Femur (tissue), 1 donor: ENCODE results near the gene TMPRSS4.

Experiments
- DNase-seq: peaks from one replicate; pipeline ENCODE4 v3.0.0-alpha.2; 2017

The TMPRSS4 gene

DNA sequence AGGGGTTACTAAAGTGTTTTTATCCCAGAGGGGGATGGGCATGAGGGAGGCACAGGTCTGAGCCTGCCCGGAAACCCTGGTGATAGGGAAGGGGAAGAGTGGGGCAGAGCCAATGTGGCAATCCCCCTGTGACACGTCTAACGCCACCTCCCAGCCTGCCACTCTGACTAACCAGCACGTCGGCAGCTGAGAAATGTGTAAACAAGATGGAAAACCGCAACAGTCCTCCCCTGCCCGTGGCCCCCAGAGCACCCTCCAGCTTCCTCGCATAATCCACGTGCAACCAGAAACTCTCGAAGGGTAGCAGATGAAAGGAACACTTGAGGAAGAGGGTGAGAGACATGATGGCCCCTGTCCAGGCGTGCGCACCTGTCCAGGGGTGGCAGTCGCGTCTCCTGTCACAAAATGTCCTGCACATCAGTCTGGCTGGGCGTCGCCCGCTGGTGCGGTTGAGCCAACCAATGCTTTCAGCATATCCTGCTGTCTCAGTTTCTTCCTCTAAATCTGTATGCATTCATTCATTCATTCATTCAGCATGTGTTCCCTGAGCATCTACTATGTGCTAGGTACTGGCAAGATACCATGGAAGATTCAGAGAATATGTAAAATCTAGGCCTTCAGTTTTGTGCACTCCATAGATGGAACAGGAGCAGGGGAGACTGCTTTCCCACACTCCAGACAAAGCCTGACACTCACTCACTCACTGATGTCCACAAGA is 4.5 kb downstream of the TMPRSS4 start:
- DNase-seq: peak; percentile 35

- no peak for DNase-seq
Measured at GRCh38 chr11:118082880-118083552, 6.1 kb downstream of the TMPRSS4 start.

- DNase-seq: no peak
Measured at GRCh38 chr11:118084247-118084646, 7.4 kb downstream of the TMPRSS4 start.

GRCh38 chr11:118084656-118085055 is 7.8 kb downstream of the TMPRSS4 start:
- no peak for DNase-seq

DNA sequence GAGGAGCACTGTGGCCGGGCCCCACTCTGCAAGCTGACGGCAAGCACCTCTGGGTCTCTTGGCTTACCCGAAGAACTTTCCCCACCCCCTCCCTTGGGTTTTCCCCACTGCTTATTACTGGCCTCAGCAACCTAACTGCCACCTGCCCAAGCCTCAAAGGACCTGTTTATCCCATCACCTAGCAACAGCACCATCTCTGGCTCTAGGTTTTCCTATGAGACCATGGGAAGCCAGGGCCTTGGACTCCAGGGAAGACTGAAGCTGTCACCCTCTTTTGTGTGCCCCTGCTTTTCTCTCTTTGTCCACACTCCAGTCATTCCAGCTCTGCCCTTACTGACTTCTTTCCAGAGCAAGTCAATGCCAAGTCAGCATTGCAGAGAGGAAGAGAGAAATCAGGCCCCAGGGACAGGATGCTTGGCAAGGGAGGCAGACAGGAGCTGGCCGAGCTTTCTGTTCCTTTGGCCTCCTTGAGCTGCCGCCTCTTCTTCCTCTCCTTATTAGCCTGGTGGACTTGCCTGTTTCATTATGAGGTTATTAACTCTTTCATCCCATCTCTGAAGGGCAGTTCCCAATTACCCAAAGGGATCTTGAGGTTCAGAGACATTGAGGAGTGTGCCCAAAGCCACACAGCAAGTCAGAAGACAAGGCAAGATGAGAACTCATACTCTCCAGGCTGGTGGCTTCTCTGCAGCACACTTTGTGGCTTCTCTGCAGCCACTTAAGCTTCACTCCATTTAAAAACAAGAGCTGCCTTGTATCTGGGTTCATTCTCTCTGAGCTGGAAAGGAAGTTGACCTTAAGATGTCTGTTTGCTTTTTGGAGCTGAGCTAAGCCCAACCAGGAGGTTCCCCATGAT is 10.3 kb downstream of the TMPRSS4 start, which contains the start of gene SMIM35:
Gene SMIM35, minus strand, starts transcription at position 51 of the 856 bp plus-strand sequence. CDS start 206 bp downstream, outside the sequence.
- DNase-seq: no peak

- DNase-seq: no peak
Measured at GRCh38 chr11:118087931-118088330, 11.1 kb downstream of the TMPRSS4 start.

GRCh38 chr11:118088531-118088930 is 11.7 kb downstream of the TMPRSS4 start:
- peak; percentile 46 for DNase-seq

- no peak for DNase-seq
Measured at GRCh38 chr11:118090545-118091162, 13.8 kb downstream of the TMPRSS4 start.

- DNase-seq: no peak
Measured at GRCh38 chr11:118091690-118092089, 14.8 kb downstream of the TMPRSS4 start.

DNA sequence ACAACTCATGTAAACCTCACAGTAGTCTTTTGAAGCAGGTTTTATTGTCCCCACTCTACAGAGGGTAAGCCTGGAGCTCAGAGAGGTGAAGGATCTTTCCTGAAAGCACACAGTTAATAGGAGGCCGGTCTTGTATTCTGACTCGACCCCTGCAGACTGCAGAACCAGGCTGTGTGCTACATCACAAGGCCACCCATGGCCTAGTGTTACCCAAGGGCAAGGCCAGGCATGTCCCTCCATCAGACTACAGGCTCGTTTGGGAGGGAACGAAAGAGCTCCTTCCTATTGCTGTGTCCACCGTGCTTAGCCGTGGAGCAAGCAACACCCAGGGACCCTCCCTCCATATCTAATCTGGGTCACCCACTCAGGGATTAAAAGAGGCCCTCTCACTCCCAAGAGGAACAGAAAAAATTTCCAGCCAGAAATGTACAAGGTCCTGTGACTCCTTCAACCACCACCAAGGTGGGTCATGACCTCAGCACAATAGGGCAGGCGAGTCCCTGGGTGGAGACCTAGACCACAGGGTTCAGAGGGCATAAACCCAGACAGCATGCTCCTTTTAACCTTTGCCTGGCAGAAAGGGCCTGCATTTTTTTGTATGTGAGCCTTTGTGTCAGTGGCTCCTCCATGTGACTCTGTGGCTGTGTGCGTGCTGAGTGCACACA is 16.2 kb downstream of the TMPRSS4 start:
- no peak for DNase-seq

DNA sequence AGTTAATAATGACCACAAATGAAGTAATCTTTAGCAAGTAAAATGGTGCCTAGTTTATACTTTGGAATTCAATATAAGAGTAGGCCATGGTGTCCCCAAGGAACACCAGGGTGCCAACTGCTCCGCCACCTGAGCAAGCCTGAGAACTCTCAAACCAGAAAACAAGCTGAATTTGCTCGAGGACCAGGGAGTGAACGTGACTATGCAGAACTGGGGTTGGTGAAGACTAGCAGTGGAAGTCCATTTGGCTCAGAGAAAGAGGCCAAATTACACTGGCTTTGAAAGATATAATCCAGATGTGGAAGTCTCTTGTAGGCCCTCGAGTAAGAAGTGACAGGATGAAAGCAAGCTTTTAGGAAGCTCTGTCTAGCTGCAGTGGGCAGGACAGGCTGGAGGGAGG is 18.6 kb downstream of the TMPRSS4 start:
- no peak for DNase-seq

- DNase-seq: no peak
Measured at GRCh38 chr11:118095967-118096367, 19.1 kb downstream of the TMPRSS4 start.

GRCh38 chr11:118098996-118099837 is 22.3 kb downstream of the TMPRSS4 start:
- no peak for DNase-seq

DNA sequence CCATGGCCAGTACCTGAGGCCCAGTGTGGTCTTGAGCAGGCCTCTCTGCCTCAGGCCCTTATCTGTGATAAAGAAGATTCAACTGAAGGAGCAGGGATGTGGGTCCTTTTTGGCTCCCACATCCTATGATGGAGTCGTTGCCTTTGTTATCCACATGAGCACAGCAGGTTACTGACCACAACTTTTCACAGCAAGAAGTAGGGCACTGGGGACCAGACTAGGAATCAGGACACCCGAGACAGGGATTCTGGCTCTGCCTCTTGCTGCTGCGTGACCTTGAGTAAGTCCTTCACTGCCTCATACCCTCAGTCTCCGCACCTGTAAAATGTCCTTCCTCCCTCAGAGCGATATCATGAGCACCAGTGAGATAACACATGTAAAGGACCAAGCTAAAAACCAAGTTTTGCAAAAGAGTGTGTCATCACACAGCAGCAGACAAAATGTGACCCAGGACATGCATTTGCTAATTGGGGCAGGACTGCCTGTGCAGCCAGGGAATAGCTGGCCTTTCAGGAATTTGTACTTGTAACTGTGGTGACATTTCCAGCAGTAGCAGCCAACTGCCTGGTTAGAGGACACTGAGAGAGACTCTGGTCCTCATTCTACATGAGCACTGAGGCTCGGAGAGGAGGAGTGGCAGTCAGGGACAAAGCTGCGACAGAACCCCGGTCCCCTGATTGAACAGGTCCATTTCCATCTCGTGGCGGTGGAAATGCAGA is 23.1 kb downstream of the TMPRSS4 start:
- no peak for DNase-seq

GRCh38 chr11:118100691-118101232 is 23.9 kb downstream of the TMPRSS4 start:
- DNase-seq: no peak

GRCh38 chr11:118102721-118103261 is 25.9 kb downstream of the TMPRSS4 start:
- no peak for DNase-seq

GRCh38 chr11:118104491-118104890 is 27.6 kb downstream of the TMPRSS4 start:
- DNase-seq: no peak

DNA sequence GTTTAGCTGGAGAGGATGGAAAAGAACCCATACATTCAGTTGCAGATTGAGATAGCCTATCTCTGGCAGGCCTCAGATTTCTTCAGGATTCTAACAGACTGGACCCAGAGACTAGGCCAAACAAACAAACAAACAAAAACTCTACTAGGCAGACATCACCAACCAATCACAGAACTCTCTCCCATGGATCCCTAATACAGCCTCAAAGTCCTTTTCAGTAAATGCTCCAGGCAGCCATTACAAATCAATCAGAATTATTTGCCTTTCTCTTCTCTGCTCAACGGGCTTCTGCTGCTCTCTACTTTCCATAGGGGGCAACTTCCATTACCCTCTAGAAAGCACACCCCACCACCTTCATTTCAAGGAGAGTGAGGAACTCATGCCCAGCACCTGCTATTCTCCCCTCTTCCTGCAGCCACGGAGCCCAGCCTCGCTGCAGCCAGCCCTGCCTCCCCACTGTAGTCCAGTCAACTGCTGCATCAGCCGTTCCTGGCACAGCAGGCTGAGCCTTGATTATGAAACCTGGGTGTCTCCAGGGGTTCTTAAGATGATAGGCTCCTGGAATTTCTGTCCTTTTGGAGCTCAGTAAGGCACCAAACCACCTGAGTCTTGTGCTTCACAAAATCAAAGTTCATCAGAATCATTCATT is 28.9 kb downstream of the TMPRSS4 start:
- DNase-seq: no peak

- DNase-seq: no peak
Measured at GRCh38 chr11:118106789-118107335, 30.0 kb downstream of the TMPRSS4 start.
